Measurements from ENCODE around the gene HBG2. TPM values are rescaled to one million over a fixed set of nuclear protein-coding genes. Genes with fewer than 3 reads are reported as not detected.

The HBG2 gene
- total RNA-seq, 2 experiments from 2014 or later, result not detected

DNA sequence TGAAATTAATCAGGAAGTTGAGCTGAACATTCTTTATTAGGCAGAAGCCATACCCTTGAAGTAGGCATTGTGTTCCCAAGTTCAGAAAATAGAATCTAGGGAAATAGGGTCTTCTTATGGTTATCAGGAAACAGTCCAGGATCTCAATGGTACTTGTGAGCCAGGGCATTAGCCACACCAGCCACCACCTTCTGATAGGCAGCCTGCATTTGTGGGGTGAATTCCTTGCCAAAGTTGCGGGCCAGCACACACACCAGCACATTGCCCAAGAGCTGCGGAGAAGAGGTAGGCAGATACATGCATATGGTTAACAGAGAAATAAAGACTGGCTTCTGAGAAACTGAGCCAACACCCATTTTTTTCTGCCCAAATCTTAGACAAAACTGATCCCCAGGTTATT is 21.8 kb downstream of the HBG2 start:
- ChIA-PET CTCF (no interaction called here), POLR2A (no interaction called here)

DNA sequence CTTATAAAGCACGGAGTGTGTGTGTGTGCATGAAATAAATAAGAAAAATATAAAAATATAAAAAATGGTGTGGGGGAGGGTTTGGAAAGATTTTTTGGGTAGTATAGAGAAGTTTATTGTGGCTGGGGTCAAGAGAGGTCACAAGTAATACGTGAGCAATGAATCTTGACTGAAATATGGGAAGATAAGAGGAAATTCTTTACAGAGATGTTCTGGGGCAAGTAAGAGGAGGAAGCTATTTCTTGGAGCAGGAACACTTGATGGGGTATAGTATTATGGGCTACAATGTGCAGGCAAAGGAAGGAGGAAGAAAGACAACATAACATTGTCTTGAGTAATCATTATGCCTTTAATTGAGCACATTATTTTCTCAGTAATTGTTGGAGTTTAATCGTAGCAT is 22.4 kb downstream of the HBG2 start:
- POLR2A ChIA-PET, result no interaction called here

DNA sequence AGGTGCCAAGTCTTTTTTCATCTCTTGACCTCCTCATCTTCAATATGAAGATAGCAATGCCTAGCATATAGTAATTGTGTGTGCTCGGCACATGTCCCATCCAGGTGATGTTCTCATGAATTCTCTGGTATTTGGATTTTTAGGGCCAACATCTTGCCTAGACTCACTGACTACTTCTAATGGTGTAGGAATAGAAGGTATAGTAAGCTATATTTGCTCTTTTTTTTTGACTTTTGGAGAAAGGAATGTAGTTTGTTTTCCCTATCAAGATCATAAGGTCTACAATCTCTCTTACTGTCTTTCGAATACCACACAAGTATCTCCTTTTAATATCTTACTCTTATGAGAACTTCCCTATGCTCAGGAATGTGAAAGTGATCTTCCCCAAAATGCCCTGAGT is 23.5 kb downstream of the HBG2 start:
- CTCF ChIA-PET, result no interaction called here
- POLR2A ChIA-PET, result no interaction called here

More for the DNA sequence above, 22.4 kb downstream of the HBG2 start:
- CTCF ChIA-PET, result no interaction called here

DNA sequence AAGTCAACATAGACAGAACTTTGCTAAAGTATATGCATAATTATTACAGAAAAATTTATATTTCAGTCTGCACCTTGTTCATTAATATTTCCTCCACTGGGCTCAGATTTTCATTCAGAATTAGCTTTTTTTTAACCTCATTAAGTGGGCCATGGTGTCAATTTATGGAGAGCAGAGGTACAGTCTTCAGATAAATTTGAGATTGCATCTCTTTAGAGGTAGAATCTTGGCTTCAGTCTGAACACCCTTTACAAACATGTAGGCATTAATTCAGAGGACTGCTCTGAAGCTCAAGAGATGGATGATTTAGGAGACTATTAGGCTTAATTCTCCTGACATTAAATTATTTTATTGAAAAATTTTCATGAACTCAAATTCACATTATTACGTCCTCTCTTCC is 24.3 kb downstream of the HBG2 start:
- CTCF ChIA-PET, result no interaction called here
- POLR2A ChIA-PET, result no interaction called here

DNA sequence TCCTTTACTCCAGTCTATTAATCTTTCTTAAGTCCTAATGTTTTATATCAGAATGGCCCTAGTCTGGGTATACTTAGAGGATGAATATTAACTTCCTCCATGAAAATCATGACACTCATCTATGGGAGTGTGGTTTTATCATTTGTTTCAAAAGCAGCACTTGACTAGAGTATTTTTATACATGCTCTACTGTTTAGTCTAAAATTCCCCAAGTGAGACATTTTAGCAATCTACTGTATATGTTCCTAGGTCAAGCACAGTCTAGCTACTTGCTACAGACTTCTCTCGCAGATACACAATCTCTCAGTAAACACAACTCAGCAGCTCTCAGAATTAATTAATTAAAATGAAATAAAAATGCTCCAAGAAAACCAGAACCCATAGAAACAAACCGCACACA is 24.8 kb downstream of the HBG2 start:
- ChIA-PET CTCF (no interaction called here), POLR2A (no interaction called here)

DNA sequence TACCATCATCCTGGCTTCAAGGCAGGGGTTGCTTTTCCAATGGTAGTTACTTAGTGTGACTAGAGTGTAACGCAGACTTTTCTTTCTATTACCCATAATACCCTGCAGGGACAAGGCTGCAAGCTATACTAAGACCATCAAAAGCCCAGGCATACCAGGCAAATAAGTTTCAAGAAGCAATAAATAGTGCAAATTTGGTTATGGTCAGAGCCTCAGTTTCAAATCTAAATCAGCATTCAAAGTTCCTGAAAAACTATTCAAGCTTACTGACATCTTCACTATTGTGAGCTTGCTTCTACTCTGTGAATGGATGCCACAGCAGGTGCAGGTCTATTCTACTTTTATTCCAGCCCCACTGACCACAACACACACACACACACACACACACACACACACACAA is 25.2 kb downstream of the HBG2 start:
- POLR2A ChIA-PET, result no interaction called here

DNA sequence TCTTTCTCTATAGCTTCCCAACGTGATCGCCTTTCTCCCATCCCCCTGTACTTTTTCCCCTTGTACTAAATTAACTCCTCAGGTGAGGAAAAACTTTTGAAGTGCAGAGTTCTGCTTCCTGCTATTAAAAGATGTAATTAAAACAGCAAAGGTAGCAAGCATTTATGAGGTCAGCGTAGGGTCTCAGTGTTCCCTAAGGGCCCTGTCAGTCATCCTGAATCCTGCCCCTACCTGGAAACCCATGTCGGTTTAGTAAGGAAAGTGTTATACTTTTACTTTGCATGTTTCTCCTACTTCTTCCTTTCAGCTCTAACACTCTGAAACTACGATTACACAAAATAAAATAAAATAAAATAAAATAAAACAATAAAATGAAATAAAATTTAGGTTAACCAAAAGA is 26.5 kb downstream of the HBG2 start:
- ChIA-PET CTCF (no interaction called here), POLR2A (no interaction called here)

More for the DNA sequence above, 25.2 kb downstream of the HBG2 start:
- CTCF ChIA-PET, result no interaction called here

DNA sequence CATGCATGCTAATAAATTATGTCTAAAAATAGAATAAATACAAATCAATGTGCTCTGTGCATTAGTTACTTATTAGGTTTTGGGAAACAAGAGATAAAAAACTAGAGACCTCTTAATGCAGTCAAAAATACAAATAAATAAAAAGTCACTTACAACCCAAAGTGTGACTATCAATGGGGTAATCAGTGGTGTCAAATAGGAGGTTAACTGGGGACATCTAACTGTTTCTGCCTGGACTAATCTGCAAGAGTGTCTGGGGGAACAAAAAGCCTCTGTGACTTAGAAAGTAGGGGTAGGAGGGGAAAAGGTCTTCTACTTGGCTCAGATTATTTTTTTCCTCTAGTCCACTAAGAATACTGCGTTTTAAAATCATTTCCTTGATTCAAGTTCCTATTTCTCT is 26.9 kb downstream of the HBG2 start:
- CTCF ChIA-PET, result no interaction called here
- POLR2A ChIA-PET, result no interaction called here

DNA sequence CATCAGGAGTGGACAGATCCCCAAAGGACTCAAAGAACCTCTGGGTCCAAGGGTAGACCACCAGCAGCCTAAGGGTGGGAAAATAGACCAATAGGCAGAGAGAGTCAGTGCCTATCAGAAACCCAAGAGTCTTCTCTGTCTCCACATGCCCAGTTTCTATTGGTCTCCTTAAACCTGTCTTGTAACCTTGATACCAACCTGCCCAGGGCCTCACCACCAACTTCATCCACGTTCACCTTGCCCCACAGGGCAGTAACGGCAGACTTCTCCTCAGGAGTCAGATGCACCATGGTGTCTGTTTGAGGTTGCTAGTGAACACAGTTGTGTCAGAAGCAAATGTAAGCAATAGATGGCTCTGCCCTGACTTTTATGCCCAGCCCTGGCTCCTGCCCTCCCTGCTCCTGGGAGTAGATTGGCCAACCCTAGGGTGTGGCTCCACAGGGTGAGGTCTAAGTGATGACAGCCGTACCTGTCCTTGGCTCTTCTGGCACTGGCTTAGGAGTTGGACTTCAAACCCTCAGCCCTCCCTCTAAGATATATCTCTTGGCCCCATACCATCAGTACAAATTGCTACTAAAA is 27.8 kb downstream of the HBG2 start, which contains the start of gene HBB:
Gene HBB, minus strand, starts transcription at position 340 of the 579 bp plus-strand sequence. Its CDS starts 50 bp downstream, at position 290.
- POLR2A ChIA-PET, result no interaction called here
- CTCF ChIA-PET, result no interaction called here

DNA sequence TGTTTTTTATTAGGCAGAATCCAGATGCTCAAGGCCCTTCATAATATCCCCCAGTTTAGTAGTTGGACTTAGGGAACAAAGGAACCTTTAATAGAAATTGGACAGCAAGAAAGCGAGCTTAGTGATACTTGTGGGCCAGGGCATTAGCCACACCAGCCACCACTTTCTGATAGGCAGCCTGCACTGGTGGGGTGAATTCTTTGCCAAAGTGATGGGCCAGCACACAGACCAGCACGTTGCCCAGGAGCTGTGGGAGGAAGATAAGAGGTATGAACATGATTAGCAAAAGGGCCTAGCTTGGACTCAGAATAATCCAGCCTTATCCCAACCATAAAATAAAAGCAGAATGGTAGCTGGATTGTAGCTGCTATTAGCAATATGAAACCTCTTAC is 29.1 kb downstream of the HBG2 start:
- ChIA-PET POLR2A (no interaction called here), CTCF (no interaction called here)

DNA sequence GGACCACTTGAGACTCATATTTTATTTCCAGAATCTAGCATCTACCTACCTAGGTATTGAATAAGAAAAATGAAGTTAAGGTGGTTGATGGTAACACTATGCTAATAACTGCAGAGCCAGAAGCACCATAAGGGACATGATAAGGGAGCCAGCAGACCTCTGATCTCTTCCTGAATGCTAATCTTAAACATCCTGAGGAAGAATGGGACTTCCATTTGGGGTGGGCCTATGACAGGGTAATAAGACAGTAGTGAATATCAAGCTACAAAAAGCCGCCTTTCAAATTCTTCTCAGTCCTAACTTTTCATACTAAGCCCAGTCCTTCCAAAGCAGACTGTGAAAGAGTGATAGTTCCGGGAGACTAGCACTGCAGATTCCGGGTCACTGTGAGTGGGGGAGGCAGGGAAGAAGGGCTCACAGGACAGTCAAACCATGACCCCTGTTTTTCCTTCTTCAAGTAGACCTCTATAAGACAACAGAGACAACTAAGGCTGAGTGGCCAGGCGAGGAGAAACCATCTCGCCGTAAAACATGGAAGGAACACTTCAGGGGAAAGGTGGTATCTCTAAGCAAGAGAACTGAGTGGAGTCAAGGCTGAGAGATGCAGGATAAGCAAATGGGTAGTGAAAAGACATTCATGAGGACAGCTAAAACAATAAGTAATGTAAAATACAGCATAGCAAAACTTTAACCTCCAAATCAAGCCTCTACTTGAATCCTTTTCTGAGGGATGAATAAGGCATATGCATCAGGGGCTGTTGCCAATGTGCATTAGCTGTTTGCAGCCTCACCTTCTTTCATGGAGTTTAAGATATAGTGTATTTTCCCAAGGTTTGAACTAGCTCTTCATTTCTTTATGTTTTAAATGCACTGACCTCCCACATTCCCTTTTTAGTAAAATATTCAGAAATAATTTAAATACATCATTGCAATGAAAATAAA is 29.8 kb downstream of the HBG2 start:
- ChIA-PET CTCF (no interaction called here), POLR2A (no interaction called here)

DNA sequence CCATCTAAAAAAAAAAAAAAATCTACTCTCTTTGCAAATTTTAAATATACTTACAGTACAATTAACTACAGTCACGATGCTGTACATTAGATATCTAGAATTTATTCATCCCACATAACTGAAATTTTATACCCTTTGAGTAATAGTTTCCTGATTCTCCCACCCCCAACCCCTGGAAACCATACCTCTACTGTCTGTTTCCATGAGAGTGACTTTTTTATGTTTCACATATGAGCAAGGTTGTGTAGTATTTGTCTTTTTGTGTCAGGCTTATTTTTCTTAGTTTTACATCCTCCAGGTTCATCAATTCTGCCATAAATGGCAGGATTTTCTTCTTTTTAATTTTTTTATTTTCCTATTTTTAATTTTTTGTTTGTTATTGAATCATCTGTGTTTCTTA is 30.9 kb downstream of the HBG2 start:
- ChIA-PET CTCF (no interaction called here), POLR2A (no interaction called here)

DNA sequence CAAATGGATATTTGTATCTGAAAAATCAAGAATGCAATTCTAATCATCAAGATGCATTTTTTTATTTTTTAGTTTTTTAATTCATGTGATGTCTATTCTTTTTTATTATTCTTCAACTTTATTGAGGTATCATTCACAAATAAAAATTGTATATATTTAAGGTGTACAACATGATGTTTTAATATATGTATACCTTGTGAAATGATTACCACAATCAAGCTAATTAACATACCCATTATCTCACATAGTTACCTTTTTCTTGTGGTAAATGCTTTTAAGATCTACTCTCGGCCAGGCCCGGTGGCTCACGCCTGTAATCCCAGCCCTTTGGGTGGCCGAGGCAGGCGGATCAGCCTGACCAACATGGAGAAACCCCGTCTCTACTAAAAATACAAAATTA is 31.4 kb downstream of the HBG2 start:
- ChIA-PET CTCF (no interaction called here), POLR2A (no interaction called here)

DNA sequence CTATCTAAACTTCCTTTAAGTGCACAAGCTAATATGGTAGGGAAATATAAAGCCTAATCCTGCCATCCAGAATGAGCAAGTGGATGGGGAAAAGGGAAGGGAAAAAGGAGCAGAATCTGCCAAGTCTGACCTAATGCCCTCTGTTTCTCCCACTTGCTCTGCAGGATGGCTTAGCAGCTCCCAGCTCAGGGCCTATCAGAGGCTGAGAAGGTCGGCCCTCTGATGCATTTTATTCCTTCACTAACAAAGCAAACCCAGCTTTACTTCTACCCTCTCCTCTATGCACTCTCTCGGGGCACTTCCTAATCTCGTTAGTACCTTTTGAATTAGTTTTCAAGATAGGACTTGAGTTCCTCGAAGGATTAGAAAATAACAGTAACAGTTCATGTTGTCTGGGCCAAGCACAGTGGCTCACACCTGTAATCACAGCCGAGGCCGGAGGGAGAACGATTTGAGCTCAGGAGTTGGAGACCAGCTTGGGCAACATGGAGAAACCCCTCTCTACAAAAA is 44.1 kb downstream of the HBG2 start:
- ChIA-PET POLR2A (no interaction called here), CTCF (no interaction called here)

DNA sequence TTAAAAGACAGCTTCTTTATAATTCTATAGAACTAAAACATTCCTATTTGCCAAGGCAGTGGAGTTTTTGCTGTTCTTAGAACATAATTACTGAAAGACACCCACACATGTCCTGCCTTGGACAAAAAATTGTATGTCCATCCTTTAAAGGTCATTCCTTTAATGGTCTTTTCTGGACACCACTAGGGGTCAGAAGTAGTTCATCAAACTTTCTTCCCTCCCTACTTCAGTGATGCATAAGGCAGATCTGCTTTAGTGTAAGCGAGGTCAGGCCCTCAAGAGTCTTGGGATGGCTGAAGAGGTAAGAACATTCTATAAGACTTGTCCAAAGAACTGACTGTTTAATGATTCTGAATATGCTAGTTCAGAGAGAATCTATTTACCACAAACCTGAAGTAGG is 49.8 kb downstream of the HBG2 start:
- CTCF ChIA-PET, result no interaction called here
- POLR2A ChIA-PET, result no interaction called here

DNA sequence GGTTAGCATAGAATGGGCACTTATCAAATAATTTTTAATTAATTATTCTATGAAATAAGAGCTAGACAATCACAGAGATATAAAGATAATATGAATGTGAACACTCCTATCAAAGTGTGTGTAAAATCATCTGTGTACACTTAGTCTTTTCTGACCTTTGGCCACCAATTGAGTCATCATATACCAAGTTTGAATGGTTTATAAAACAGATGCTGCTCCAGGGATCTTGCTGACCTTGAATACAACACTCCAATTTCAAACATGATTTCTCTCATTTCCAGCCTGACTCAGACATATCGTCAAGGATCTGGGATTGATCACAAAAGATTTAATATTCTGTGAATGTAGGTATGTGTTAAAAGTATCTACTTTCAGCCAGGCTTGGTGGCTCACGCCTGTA is 51.2 kb downstream of the HBG2 start:
- ChIA-PET POLR2A (no interaction called here), CTCF (no interaction called here)

Other genes with a start within 250 kb of the HBG2 start
- gene OR52J3, start 208.3 kb downstream of the HBG2 start, total RNA-seq, result not detected
- not detected for gene OR52E2, start 195.2 kb downstream of the HBG2 start, total RNA-seq
- gene OR52E1, start 185.2 kb downstream of the HBG2 start, total RNA-seq, result not detected
- not detected for gene OR52A5, start 116.4 kb downstream of the HBG2 start, total RNA-seq
- not detected for gene OR52A1, start 100.0 kb downstream of the HBG2 start, total RNA-seq
- gene OR51V1, start 54.1 kb downstream of the HBG2 start, total RNA-seq, result not detected
- gene HBB, start 27.7 kb downstream of the HBG2 start, total RNA-seq, result not detected
- not detected for gene HBD, start 20.3 kb downstream of the HBG2 start, total RNA-seq
- not detected for gene HBG1, start 4.9 kb downstream of the HBG2 start, total RNA-seq
- gene HBE1, start 15.2 kb upstream of the HBG2 start, total RNA-seq, result not detected
- not detected for gene OR51B4, start 47.2 kb upstream of the HBG2 start, total RNA-seq
- gene OR51B2, start 69.5 kb upstream of the HBG2 start, total RNA-seq, result not detected
- gene OR51B5, start 88.7 kb upstream of the HBG2 start, total RNA-seq, result not detected
- not detected for gene OR51B6, start 96.7 kb upstream of the HBG2 start, total RNA-seq
- gene OR51M1, start 129.0 kb upstream of the HBG2 start, total RNA-seq, result not detected
- not detected for gene OR51Q1, start 167.3 kb upstream of the HBG2 start, total RNA-seq
- gene OR51I1, start 186.7 kb upstream of the HBG2 start, total RNA-seq, result not detected
- not detected for gene OR51I2, start 194.5 kb upstream of the HBG2 start, total RNA-seq
- gene OR52D1, start 233.9 kb upstream of the HBG2 start, total RNA-seq, result not detected

Data from activated CD8-positive, alpha-beta memory T cell treated with anti-CD3 and anti-CD28 coated beads for 36 hours (primary cell).